Left renal pelvis (tissue), 4 donors: ENCODE results near the gene SLC25A42. TPM values are rescaled to one million over a fixed set of nuclear protein-coding genes. Genes with fewer than 3 reads are reported as not detected.

Source experiments
- DNase-seq, 4 donors: peaks; one replicate each; pipeline ENCODE4 v3.0.0-alpha.2; 2013; ENCODE audit warnings: low read depth in 4 of 4, low spot score in 3 of 4
- polyA plus RNA-seq, 4 donors: library from polyadenylated mRNA; unstranded; fragments of 120-200 nt; gene quantifications; one replicate each; pipeline ENCODE4 v1.2.1, GENCODE V29; 2013; ENCODE audit not compliant: insufficient read length in 4 of 4

The SLC25A42 gene
- polyA plus RNA-seq, 4 donors: 13.0 to 26.7 (median 16.8) TPM

DNA sequence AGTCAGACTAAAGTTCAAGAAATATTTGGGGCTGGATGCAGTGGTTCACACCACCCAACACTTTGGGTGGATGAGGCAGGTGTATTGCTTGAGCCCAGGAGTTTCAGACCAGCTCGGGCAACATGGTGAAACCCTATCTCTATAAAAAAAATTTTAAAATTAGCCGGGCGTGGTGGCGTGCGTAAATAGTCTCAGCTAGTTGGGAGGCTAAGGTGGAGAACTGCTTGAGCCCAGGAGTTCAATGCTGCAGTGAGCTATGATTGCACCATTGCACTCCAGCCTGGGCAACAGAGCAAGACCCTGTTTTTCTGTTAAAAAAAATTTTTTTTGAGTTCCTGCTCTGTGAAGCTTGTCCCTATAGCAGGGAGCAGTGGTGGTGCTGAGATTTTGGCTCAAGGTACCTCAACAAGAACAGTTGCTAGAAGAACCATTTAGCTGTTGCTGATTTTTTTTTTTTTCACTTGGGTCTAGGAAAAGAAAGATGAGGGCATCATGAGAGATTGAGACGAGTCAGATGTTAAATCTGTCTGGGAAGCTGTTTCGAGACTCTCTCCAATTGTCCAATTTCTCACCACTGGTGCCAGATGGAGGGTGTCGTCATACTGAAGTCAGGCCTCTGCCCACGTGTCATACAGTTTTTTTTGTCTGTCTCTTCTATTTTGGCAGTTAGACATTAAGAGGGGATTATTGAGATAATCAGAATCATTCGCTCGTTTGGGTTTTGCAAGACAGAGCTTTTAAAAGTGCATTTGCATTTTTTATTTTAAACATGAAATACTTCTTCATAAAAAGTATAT, 3.7 kb downstream of the SLC25A42 start:
- no peak for DNase-seq

GRCh38 chr19:19068659-19069654, 5.2 kb downstream of the SLC25A42 start:
- DNase-seq: no peak

DNA sequence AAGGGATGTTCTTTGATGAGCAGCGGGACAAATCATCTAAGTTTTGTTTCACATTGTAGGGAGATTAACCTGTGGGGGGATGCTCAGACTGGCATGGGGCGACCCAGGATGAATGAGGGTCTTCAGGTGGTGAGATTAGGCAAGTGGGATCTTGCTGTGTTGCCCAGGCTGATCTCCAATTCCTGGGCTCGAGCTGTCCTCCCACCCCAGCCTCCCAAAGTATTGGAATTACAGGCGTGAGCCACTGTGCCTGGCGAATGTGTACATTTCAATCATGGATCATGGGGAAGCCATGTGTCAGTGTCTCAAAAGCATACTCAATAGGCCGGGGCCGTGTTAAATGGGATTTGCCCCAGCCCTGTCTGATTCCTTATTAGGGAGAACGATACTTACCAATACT, 8.1 kb downstream of the SLC25A42 start:
- no peak for DNase-seq

GRCh38 chr19:19074196-19074882, 10.5 kb downstream of the SLC25A42 start:
- DNase-seq: no peak

- no peak for DNase-seq
Observed at GRCh38 chr19:19075126-19075525, 11.3 kb downstream of the SLC25A42 start.

- no peak for DNase-seq
Observed at GRCh38 chr19:19076476-19076875, 12.7 kb downstream of the SLC25A42 start.

- no peak for DNase-seq
Observed at GRCh38 chr19:19077103-19077502, 13.3 kb downstream of the SLC25A42 start.

GRCh38 chr19:19078801-19079200, 15.0 kb downstream of the SLC25A42 start:
- no peak for DNase-seq

- DNase-seq: no peak
Observed at GRCh38 chr19:19079571-19079970, 15.8 kb downstream of the SLC25A42 start.

DNA sequence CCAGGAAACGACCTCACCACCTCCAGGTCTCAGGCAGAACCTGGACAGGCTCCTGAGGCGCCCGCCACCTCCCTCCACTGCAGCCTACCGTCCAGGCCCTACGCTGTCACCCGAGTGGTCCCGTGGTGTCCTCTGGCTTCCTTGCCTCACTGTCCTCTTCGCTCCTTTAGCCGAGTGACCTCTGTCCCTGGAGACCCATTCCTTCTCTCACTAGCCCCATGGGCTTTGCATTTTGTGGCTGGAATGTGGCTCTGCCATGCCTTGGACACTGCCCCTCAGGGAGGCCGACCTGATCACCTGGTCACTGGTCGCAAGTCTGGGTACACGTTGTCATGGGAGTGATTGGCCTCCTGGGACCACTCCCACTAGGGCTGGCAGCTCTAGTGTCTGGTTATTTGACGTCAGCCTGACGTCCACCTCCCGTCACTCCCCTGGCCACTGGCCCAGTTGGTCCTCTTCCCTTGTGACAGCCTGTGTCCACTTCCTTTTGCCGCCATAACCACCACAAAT, 17.9 kb downstream of the SLC25A42 start:
- DNase-seq: no peak

DNA sequence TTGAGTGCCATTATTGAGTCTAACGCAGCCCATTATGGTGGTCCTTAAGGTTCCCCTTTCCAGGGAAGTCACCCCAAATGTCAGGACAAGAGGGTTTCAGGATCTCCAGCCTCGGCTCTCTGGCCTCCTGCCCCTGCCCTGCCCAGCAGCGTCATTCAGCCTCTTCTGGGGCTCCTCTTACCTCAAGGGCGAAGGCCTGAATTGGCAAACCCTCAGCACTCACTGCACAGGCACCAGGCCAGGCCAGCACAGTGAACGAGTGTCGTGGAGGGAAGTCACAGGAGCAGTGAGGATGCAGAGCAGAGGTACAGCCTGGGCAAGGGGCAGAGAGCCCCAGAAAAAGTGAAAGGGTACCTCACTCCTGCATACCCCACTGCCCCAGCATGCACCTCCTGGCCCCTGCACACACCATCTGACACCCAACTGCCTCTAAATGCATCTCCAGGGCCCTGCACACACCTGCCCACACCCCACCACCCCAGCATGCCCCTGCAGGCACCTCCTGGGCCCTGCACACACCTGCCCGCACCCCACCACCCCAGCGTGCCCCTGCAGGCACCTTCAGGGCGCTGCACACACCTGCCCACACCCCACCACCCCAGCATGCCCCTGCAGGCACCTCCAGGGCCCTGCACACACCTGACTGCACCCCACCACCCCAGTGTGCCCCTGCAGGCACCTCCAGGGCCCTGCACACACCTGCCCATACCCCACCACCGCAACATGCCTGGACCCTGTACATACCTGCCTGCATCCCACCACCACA, 19.8 kb downstream of the SLC25A42 start:
- DNase-seq: no peak

GRCh38 chr19:19087676-19088075, 23.9 kb downstream of the SLC25A42 start:
- no peak for DNase-seq

DNA sequence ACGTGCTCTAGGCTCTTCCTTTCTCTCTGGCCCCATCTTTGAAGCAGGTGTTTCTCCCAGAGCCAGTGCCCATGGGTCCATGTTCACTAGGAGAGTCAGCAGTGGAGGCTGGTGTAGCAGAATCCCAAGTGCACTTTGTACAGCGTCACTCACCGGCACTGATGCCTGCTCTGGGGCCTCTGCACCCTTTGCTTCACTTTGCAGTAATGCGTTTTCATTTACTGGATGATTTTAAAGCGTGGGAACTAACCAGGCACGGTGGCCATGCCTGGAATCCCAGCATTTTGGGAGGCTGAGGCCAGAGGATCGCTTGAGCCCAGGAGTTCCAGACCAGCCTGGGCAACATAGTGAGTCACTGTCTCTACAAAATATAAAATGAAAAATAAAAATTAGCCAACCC, 30.7 kb downstream of the SLC25A42 start:
- no peak for DNase-seq

DNA sequence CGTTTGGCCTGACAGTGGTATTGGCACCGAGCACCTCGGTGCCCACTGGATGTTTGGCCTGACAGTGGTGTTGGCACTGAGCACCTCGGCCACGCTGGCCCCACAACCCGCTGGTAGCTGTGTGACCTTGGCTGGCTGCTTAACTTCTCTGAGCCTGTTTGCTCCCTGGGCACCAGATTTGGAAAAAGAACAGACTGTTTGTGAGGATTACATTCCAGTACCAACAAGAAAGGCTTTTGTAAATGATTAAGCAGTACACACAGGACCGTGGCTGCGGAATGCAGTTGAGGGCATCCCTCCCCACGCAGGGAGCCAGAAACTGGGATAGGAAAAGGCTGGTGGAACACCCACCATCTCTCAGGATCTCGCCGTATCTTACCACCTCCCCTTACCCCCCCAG, 31.9 kb downstream of the SLC25A42 start:
- no peak for DNase-seq

GRCh38 chr19:19096641-19097627, 33.1 kb downstream of the SLC25A42 start:
- DNase-seq: no peak

GRCh38 chr19:19098084-19098702, 34.4 kb downstream of the SLC25A42 start:
- DNase-seq: no peak

GRCh38 chr19:19098703-19099632, 35.2 kb downstream of the SLC25A42 start:
- DNase-seq: no peak
